ENCODE results near the gene CRPPA. TPM values are rescaled to one million over a fixed set of nuclear protein-coding genes. Genes with fewer than 3 reads are reported as not detected.

Gene CRPPA
- total and polyA plus RNA-seq, 2 of the 13 experiments (the other 11 are each of a cell fraction or from before 2014, with no cell fraction given) = 0.16 to 1.3 TPM

DNA sequence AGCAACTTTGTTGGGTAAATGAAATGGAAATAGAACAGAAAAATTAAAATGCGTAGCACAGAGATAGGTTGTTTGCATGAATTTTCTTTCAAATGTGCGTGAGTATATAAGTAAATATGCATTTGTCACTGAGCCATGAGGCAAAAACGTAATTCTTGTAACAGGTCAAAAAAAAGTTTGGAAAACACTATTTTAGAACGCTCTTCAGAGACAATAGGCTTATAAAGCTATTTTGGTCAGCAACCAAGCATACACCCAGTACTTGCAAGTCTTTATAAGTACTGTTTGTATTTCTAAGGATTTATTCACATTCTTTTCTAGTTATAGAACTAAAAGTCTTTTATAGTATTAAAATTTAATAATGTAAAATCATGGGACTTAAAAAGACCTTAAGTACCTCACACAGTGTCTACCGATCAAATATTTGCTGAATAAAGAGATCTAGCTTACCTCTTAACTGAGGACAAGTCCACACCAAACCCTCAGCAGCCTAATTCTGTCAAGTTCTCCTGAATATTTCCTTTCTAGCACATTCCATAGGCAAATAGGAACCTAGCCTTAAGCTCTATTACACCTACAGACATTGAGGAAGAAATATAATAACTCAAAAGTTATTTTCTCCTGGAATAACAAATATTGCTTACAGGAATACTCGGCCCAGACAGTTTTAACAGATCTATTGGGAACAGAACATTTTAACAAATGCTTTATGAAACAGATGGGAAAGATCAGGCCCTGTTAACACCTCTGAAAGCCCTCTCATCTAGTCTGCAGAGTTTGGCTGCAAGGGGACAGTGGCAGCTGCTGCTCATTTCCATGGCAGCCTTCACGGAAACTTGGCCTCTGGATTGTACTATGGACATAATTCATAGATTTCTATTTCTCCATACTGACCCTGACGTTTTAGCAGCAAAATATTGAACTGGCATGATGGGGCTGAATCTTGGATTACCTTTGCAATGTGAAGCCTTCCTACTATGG, 8.8 kb downstream of the CRPPA start (continued):
- TF ChIP-seq, protein P1, sequence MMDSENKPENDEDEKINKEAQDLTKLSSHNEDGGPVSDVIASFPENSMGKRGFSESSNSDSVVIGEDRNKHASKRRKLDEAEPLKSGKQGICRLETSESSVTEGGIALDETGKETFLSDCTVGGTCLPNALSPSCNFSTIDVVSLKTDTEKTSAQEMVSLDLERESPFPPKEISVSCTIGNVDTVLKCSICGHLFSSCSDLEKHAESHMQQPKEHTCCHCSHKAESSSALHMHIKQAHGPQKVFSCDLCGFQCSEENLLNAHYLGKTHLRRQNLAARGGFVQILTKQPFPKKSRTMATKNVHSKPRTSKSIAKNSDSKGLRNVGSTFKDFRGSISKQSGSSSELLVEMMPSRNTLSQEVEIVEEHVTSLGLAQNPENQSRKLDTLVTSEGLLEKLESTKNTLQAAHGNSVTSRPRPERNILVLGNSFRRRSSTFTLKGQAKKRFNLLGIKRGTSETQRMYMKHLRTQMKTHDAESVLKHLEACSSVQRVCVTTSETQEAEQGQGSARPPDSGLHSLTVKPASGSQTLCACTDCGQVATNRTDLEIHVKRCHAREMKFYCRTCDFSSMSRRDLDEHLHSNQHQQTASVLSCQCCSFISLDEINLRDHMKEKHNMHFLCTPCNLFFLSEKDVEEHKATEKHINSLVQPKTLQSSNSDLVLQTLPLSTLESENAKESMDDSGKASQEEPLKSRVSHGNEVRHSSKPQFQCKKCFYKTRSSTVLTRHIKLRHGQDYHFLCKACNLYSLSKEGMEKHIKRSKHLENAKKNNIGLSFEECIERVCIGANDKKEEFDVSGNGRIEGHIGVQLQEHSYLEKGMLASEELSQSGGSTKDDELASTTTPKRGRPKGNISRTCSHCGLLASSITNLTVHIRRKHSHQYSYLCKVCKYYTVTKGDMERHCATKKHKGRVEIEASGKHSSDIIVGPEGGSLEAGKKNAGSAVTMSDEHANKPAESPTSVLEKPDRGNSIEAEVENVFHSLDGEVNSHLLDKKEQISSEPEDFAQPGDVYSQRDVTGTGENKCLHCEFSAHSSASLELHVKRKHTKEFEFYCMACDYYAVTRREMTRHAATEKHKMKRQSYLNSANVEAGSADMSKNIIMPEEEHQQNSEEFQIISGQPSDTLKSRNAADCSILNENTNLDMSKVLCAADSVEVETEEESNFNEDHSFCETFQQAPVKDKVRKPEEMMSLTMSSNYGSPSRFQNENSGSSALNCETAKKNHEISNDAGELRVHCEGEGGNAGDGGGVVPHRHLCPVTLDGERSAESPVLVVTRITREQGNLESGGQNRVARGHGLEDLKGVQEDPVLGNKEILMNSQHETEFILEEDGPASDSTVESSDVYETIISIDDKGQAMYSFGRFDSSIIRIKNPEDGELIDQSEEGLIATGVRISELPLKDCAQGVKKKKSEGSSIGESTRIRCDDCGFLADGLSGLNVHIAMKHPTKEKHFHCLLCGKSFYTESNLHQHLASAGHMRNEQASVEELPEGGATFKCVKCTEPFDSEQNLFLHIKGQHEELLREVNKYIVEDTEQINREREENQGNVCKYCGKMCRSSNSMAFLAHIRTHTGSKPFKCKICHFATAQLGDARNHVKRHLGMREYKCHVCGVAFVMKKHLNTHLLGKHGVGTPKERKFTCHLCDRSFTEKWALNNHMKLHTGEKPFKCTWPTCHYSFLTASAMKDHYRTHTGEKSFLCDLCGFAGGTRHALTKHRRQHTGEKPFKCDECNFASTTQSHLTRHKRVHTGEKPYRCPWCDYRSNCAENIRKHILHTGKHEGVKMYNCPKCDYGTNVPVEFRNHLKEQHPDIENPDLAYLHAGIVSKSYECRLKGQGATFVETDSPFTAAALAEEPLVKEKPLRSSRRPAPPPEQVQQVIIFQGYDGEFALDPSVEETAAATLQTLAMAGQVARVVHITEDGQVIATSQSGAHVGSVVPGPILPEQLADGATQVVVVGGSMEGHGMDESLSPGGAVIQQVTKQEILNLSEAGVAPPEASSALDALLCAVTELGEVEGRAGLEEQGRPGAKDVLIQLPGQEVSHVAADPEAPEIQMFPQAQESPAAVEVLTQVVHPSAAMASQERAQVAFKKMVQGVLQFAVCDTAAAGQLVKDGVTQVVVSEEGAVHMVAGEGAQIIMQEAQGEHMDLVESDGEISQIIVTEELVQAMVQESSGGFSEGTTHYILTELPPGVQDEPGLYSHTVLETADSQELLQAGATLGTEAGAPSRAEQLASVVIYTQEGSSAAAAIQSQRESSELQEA (CRISPR knock-in tag; IDR thresholded peaks at IDR 0.05; ENCODE audit: not compliant biosample characterization) = no peak
- TF ChIP-seq ZNF101 (CRISPR knock-in tag; IDR thresholded peaks at IDR 0.05; ENCODE audit: borderline replicate concordance, low read depth) (no peak), ZNF121 (CRISPR knock-in tag; IDR thresholded peaks at IDR 0.05) (no peak), PCBP1 (IDR thresholded peaks at IDR 0.05; ENCODE audit: borderline replicate concordance, low read depth, low read length) (no peak)
